GDM1 (cell line): Measurements from ENCODE around the gene FEZ2.
"Not testable (repeated sequence)": the region's sequence is repeated elsewhere in the genome, so short reads cannot be mapped to it uniquely, and the experiment has no call there.

ENCODE experiments used
- DNase-seq: peaks from one replicate; lab custom pipeline; 2025; lab: John Stamatoyannopoulos, UW

Gene FEZ2

GRCh38 chr2:36597532-36598377, at the start of gene FEZ2:
Gene FEZ2 (minus strand): TSS chr2:36598168. CDS start chr2:36598142, 26 bp downstream.
- DNase-seq: peak; percentile 76

- DNase-seq: no peak
These were observed 37.1 kb upstream of the FEZ2 start for GRCh38 chr2:36634981-36635597.

- DNase-seq: no peak
These were observed 35.6 kb upstream of the FEZ2 start for GRCh38 chr2:36633470-36634092.

GRCh38 chr2:36626756-36627155, 28.8 kb upstream of the FEZ2 start:
- no peak for DNase-seq

- DNase-seq: no peak
These were observed 28.1 kb upstream of the FEZ2 start for GRCh38 chr2:36626071-36626470.

GRCh38 chr2:36625304-36625703, 27.3 kb upstream of the FEZ2 start:
- DNase-seq: no peak

- DNase-seq: no peak
These were observed 22.4 kb upstream of the FEZ2 start for GRCh38 chr2:36620321-36620720.

GRCh38 chr2:36618381-36618780, 20.4 kb upstream of the FEZ2 start:
- no peak for DNase-seq

GRCh38 chr2:36616947-36617346, 19.0 kb upstream of the FEZ2 start:
- no peak for DNase-seq

- no peak for DNase-seq
These were observed 17.3 kb upstream of the FEZ2 start for GRCh38 chr2:36615222-36615621.

- no peak for DNase-seq
These were observed 15.8 kb upstream of the FEZ2 start for GRCh38 chr2:36613801-36614200.

- no peak for DNase-seq
These were observed 13.5 kb upstream of the FEZ2 start for GRCh38 chr2:36611316-36611990.

GRCh38 chr2:36609507-36609906, 11.5 kb upstream of the FEZ2 start:
- DNase-seq: no peak

GRCh38 chr2:36607947-36608346, 10.0 kb upstream of the FEZ2 start:
- no peak for DNase-seq

GRCh38 chr2:36606925-36607324, 9.0 kb upstream of the FEZ2 start:
- no peak for DNase-seq

GRCh38 chr2:36605273-36605672, 7.3 kb upstream of the FEZ2 start:
- no peak for DNase-seq

- not testable (repeated sequence) for DNase-seq
These were observed 5.7 kb upstream of the FEZ2 start for GRCh38 chr2:36603629-36604028.

GRCh38 chr2:36597003-36597531, 901 bp downstream of the FEZ2 start:
- DNase-seq: no peak

- DNase-seq: no peak
These were observed 1.6 kb downstream of the FEZ2 start for GRCh38 chr2:36596397-36596796.

- DNase-seq: no peak
These were observed 3.1 kb downstream of the FEZ2 start for GRCh38 chr2:36594849-36595248.

GRCh38 chr2:36589230-36589630, 8.7 kb downstream of the FEZ2 start:
- no peak for DNase-seq

GRCh38 chr2:36587556-36587955, 10.4 kb downstream of the FEZ2 start:
- DNase-seq: no peak
